ENCODE measurements around the gene PTHLH. TPM values are rescaled to one million over a fixed set of nuclear protein-coding genes. Genes with fewer than 3 reads are reported as not detected.

The PTHLH gene
- total RNA-seq, 1 donor from 2014 or later = not detected

Other genes with a start within 250 kb of the PTHLH start
- 5.4 TPM for gene KLHL42, start 192.5 kb downstream of the PTHLH start, total RNA-seq
- not detected for gene MANSC4, start 192.5 kb downstream of the PTHLH start, total RNA-seq
- gene CCDC91, start 217.7 kb upstream of the PTHLH start, total RNA-seq = 50.4 TPM